ENCODE data around the gene SMIM5. TPM values are rescaled to one million over a fixed set of nuclear protein-coding genes. Genes with fewer than 3 reads are reported as not detected.

Gene SMIM5
- polyA plus RNA-seq, 10 donors = 5.9 to 10.4 (median 8.8) TPM

GRCh38 chr17:75639327-75639726 is 6.1 kb downstream of the SMIM5 start:
- DNase-seq = no peak

- DNase-seq = no peak
These were observed 6.7 kb downstream of the SMIM5 start for GRCh38 chr17:75639771-75640555.

DNA sequence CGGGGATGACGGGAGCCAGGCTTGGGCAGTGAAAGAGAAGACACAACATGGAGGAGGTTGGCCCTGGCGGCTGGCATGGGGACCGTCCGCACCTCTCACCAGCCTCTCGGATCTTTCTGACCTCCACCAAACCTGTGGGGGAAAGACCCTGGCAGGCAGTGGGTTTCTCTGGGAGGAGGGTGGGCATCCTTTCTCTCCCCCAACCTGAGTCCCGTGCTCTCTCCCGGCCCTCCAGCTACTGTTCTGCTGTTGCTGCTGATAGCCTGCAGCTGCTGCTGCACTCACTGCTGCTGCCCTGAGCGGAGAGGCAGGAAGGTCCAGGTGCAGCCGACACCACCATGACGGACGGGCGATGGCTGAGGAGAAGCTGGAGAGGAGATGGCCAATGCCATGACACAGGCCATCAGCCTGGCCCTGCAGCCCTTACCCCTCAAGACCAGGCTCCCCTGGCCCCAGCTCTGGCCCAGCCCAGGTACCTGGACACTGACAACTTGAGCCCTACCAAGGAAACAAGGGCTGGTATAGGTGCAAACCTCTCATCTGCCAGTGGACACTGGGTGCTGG is 7.4 kb downstream of the SMIM5 start:
- DNase-seq = no peak

GRCh38 chr17:75641343-75641742 is 8.1 kb downstream of the SMIM5 start:
- no peak for DNase-seq

DNA sequence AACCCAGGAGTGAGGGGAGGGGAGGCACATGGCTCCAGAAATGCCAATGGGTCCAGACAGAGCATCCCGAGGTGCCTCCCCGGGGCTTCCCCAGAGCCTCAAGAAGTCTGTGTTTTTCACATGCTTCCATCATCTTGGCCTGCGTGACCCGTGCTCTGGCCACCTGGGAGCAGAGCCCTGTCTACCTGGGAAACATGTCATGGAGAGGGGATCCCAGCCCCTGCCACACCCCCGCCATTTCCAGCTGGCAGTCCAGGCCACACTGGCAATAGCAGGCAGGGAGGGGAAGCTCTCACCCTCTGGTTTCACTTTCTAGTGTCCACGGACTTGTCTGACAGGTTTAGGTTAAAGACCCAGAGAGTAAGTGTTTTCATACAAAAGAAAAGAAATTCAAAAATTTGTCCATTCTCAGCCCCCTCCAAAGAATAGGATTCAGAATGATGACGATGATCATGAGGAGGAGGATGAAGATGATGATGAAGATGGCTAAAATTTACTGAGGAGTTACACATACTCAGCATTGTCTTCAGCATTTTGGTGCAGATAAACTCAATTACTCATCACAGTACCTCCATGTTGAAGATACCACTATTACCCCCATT is 9.0 kb downstream of the SMIM5 start:
- no peak for DNase-seq

- DNase-seq = no peak
These were observed 9.8 kb downstream of the SMIM5 start for GRCh38 chr17:75642784-75643642.

GRCh38 chr17:75643643-75644017 is 10.4 kb downstream of the SMIM5 start:
- no peak for DNase-seq

DNA sequence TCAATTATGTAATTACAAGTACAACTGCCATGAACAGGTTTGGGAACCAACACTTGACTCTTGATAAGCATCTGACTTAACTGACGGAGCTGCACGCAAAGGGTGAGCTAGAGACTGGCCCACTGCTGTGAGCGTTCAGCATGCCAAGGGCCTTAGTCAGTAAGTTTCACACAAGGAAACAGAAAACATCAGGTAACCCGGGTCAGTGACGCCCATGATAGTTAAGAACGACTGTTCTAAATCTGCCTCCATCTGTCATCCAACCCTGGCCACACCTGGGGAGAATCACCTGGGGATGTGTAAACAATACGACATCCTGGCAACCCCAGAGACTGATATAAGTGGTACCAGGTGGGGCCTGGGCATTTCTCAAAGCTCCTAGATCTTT is 12.3 kb downstream of the SMIM5 start:
- no peak for DNase-seq

GRCh38 chr17:75645889-75646637 is 12.8 kb downstream of the SMIM5 start:
- DNase-seq = no peak

DNA sequence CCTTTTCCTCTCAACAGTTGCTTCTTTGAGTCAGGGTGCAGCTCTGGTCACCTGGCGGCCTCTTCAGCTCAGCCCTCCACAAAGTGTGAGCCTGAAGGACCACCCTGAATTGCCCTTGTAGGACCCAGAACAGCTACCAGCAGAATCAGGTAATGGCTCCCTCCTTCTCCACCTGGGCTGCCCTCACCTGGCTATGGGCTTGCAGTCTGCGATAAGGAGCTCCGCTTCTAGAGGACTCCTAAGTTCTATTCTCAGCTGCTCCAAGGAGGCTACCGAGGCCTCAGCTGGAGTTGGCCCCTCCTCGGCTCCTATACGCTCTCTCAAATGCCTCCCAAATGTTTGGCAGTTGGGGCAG is 13.4 kb downstream of the SMIM5 start:
- no peak for DNase-seq

GRCh38 chr17:75647061-75647460 is 13.8 kb downstream of the SMIM5 start:
- no peak for DNase-seq

GRCh38 chr17:75647921-75648320 is 14.7 kb downstream of the SMIM5 start:
- DNase-seq = no peak

DNA sequence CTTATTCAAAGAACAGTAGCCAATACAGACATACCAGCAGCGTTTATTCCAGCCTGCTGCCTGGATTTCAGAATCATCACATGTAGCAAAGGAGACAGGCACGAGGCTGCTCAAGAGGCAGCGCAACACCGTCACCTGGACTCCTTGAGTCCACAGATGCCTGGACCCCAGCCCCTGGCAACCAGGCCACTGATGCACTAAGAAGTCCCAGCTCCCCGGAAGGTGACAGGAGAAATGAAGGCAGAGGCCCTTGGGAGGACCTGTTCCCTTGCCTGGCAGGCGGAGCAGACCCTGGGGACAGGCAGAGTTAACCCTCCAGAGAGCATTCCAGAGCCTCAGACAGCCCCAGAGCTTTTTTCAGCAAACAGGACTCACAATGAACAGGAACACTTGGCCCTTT is 16.5 kb downstream of the SMIM5 start:
- DNase-seq = no peak

GRCh38 chr17:75650874-75651273 is 17.6 kb downstream of the SMIM5 start:
- DNase-seq = no peak

DNA sequence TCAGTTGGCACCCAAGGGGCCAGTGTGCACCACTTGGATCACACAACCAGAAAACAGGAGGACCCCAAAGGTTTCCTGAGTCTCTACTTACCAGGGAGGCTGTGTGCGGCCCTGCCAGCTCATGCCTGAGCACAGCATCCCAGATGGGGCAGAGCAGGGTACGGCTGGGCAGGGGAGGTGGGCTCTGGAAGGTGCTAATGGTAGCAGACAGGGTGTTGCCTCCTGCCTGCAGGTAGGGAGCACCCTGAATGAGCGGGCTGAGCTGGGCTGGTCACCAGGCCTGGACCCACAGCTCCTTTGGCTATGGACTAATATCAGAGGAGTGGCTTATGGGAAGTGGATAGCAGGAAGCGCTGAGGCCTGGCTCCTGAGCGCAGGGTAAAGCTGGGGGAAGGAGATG is 19.1 kb downstream of the SMIM5 start:
- no peak for DNase-seq

DNA sequence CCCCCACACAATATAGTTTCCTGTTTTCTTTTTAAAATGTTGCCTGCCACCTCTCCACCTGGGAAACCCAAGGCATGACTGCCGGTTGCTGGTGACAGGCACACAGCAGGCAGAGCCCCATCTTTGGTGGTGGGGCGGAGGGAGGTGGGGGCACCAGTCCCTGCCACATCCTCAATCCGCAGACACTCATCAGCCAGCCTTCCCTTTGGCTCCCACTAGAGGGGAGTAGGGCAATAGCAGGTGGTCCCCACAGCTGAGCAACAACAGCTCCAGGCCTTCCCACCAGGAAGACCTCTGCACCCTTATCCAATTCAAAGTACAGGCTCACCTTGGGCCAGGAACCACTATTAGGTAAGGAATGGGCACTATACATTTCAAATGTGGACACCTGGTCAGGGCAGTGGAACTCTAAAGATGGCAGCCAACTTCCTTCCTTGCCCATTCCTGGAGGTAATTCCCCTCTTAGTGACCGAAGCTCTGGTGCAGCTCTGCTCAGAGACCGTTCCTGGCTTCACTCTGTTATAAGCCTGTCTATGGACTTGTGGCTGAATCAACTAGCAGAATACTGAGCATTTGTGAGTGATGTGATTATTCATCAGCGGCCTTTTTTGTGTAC is 19.8 kb downstream of the SMIM5 start:
- DNase-seq = peak in 1 of 3 donors; percentile 49

DNA sequence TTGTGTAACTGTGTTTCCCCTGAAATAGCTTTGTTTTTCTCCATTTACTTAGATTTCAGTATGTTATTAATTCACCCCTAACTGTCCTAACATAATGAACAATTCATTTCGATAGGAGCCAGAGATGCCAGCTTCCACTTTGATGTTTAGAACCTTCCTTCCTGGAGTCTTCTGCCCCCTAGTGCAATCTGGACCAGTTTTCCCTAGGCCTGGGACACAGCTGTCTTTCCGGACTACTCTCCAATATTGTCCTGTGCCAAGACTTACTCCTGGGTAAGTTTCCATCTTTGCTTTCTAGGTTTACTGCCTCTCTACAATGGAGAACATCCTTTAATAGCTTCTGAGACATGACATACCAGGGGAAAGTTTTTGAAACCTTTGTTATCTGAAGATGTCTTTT is 20.9 kb downstream of the SMIM5 start:
- DNase-seq = no peak

DNA sequence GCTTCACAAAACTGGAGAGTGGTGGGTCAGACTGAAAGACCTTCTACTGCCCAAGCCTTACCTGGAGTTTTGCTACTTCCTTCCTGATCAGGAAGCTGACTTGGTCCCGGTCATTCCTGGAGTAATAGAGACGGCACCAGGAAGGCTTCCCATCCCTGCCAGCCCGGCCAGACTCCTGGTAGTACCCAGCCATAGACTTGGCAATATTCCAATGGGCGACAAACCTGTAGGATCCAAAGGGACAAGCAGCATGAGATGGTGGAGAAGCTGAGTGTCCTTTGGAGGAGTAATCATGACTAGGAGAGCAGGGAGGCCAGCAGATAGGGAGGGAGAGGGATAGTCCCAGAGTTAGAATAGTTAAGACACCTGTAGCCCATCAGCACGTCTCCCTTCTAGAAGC is 25.0 kb downstream of the SMIM5 start:
- no peak for DNase-seq

DNA sequence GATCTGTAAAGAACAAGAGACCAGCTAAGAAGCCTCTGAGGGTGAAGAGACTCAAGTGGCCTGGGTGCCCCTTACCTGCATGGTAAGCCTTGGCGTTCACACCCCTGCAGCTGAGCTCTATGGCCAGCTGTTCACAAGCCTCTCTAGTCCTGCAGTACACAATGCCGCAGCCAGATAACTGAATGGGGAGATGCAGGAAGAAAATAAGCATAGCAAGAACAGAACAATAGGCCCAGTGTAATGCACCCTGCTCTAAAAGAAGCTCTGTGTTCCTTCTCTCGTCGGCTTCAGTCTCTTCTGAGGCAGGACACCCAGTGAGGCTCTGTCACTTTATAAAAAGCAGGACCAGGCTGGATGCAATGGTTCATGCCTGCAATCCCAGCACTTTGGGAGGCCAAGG is 28.3 kb downstream of the SMIM5 start:
- no peak for DNase-seq

- DNase-seq = no peak
These were observed 29.3 kb downstream of the SMIM5 start for GRCh38 chr17:75662511-75662910.

GRCh38 chr17:75664099-75664549 is 30.9 kb downstream of the SMIM5 start:
- DNase-seq = no peak
